Measurements from ENCODE around the gene DCP2.

DCP2 gene

GRCh38 chr5:112967520-112968083 lies 9.0 kb upstream of the DCP2 start:
- no peak for DNase-seq

- no peak for DNase-seq
Measured at GRCh38 chr5:112968411-112969106, 8.0 kb upstream of the DCP2 start.

GRCh38 chr5:112971276-112971675 lies 5.3 kb upstream of the DCP2 start:
- no peak for DNase-seq

DNA sequence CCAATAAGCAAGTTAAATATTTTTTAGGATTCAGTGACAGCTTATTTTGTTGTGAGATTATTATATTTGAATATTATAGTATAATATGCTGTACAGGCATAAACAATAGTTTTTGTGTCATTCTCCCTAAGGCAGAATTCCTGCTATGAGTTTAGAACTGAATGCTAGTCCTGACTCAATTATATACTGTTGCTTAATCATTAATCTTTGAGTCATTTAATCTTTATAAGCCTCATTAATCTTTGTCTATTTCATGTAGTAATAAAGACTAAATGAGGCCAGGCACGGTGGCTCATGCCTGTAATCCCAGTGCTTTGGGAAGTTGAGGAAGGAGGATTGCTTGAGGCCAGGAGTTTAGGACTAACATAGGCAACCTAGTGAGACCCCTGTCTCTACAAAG lies 3.6 kb upstream of the DCP2 start:
- DNase-seq: no peak

- DNase-seq: no peak
Measured at GRCh38 chr5:112973904-112974303, 2.7 kb upstream of the DCP2 start.

GRCh38 chr5:112974901-112975300 lies 1.7 kb upstream of the DCP2 start:
- no peak for DNase-seq

- DNase-seq: peak; percentile 40
Measured at GRCh38 chr5:112975721-112976431, 722 bp upstream of the DCP2 start.

GRCh38 chr5:112977440-112977861 lies 853 bp downstream of the DCP2 start:
- DNase-seq: no peak

- no peak for DNase-seq
Measured at GRCh38 chr5:112978836-112979235, 2.2 kb downstream of the DCP2 start.

- no peak for DNase-seq
Measured at GRCh38 chr5:112979723-112980122, 3.1 kb downstream of the DCP2 start.

DNA sequence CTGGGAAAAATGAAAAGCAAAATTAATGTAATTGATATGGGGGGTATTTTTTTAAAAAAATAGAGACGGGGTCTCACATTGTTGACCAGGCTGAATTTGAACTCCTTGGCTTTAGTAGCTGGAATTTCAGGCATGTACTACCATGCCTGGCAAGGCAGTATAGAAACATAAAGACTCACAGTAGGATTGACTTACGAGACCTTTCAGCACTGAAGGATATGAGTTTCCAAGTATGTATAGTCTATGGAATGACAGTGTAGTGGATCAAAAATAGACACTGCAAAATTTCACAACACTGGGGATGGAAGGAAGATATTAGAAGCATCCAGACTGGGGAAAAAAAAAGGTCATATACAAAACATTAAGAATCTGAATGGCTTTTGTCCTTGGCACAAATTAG lies 6.8 kb downstream of the DCP2 start:
- DNase-seq: no peak

- DNase-seq: no peak
Measured at GRCh38 chr5:112986224-112986623, 9.6 kb downstream of the DCP2 start.

GRCh38 chr5:112995764-112996618 lies 19.4 kb downstream of the DCP2 start:
- peak; percentile 79 for DNase-seq

DNA sequence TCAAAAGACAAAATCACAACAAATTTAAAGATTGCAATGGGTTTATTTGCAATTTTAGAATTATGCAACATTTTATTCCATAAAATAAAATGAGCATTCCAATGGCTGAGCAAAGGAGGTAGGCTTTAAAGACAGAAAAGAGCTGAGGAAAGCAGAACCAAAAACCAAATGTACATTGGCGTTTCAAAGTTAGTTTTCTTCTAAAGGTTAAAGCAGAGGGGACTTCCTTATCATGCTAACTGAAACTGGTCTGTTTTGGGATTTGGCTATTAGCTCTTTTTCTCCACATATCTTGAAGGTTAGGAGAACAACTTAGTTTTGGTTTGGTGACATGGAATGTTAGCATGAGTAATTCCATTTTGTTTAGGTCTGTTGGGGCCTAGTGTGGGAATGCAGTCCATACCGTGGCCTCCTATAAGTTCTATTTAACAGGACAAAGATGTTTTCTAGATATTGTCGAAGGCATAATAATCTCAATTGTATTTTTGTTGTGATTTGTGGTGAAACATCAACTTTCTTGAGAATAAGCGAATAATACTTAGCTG lies 20.3 kb downstream of the DCP2 start:
- DNase-seq: no peak

DNA sequence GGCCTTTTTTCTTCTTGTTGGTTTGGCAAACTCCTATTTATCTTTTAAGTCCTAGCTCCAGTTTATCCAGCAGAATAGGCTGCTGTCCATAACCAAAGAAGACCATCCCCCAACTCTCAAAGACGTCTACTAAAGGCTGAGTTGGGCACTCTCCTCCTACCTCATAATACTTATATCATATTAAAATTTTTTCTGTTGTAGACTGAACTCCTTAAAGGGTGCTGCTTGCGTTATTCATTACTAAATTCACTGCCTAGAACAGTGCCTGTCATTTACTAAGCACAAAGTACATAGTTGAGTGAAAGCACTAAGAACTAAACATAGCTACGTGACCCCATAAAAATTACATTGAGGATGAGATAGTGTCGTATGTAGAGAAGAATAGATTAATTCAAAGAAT lies 21.7 kb downstream of the DCP2 start:
- DNase-seq: no peak

DNA sequence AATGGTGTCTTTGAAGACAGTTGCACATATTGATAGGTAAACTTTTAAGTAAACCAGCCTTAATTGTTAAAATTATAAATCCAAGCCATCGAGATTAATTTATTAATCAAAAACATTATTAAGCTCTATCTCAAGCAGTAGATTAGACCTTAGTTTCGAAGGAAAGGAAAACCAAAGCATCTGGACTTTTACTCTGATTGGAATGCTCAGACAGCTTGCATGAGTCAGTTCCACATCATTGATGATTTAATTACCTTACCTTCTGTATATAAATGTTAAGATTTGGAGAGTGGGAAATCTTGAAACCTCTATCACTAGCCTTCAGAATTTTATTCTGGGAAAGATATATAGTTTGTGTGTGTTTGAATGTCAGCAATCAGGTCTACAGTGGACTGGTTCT lies 23.9 kb downstream of the DCP2 start:
- DNase-seq: no peak

- no peak for DNase-seq
Measured at GRCh38 chr5:113002423-113002822, 25.8 kb downstream of the DCP2 start.

- DNase-seq: no peak
Measured at GRCh38 chr5:113003763-113004162, 27.2 kb downstream of the DCP2 start.

DNA sequence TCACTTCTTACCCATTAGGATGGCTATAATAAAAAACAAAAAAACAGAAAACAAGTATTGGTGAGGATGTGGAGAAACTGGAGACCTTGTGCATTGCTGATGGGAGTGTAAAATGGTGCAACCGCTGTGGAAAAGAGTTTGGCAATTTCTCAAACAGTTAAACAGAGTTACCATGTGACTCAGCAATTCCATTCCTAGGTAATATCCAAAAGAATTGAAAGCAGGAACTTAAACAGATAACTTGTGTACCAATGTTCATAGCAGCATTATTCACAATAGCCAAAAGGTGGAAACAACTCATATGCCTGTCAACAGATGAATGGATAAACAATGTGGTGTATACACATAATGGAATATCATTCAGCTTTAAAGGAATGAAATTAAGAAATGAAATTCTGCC lies 28.9 kb downstream of the DCP2 start:
- DNase-seq: no peak

DNA sequence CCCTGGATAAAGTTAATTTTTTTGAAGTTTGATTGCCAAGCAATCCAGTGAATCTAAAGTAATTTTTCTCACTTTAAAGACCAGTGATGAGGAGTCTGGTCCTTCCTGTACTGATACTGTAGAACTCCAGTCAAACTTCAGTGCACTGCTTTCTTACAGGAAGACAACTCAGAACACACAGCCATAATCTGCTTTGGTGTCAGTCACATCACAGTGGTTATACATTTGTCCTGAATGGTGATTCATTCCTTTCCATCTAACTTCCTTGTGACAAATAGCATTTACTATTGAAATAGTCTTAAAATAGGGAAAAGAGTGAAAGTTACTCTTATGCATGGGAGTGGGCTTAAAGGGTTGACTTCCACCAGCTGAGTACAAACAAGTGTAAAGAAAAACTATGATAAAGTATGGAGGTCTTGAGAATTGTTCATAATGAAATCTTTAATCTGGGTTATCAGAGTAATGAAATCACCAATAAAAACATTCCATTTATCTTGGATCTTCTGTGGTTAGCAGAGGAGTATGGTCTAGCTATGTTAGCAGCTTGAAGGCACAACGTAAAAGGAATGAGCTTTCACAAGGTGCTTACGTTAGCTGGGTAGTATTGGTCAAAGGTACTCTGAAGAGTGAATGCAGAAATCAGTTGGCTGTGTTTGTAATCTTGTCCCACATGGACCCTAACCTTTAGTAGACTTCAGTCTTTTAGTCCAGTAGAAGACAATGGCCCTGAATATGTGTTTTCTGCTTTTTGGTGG lies 41.5 kb downstream of the DCP2 start:
- peak; percentile 33 for DNase-seq

- DNase-seq: peak; percentile 57
Measured at GRCh38 chr5:113020461-113021273, 44.1 kb downstream of the DCP2 start.
